HG02981 (cell line): ENCODE data around the gene KRTAP5-2.
"Not testable (repeated sequence)": the region's sequence is repeated elsewhere in the genome, so short reads cannot be mapped to it uniquely, and the experiment has no call there.

Experiments
- ATAC-seq: cut with Tn5 transposase; IDR thresholded peaks from one replicate; pipeline ENCODE4 v1.9.1; 2021; ENCODE audit warnings: mild to moderate bottlenecking, moderate library complexity; ENCODE audit not compliant: unreplicated experiment

KRTAP5-2 gene

DNA sequence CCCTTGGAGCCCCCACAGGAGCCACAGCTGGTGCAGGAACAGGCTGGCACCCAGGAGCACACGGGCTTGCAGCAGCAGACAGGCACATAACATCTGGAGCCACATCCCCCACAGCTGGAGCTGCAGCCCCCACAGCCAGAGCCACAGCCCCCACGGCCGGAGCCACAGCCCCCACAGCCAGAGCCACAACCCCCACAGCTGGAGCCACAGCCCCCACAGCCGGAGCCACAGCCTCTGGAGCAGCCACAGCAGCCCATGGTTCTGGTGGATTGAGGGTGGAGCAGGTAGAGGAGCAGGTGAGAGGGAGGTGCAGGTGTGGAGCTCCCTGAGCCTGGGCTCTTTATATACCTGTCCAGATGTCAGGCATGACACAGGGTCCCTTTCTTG lies at the start of gene KRTAP5-2:
Gene KRTAP5-2, minus strand, starts transcription at position 301 of the 387 bp plus-strand sequence. Its CDS starts 44 bp downstream, at position 257.
- no peak for ATAC-seq

DNA sequence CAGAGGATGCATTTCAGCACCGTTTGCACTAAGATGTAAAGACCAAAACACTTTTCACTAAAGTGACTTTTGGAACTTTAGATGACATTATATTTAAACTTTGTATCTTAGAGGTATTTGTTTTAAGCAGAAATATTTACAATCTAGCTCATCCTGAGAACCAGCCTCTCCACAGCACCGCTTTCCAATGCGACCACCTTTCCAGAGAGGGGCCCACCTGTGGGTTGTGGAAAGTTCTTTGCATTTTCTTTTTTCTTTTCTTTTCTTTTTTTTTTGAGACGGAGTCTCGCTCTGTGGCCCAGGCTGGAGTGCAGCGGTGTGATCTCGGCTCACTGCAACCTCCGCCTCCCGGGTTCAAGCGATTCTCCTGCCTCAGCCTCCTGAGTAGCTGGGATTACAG lies 48.4 kb upstream of the KRTAP5-2 start:
- ATAC-seq: not testable (repeated sequence)

GRCh38 chr11:1645357-1645821 lies 47.3 kb upstream of the KRTAP5-2 start:
- no peak for ATAC-seq

DNA sequence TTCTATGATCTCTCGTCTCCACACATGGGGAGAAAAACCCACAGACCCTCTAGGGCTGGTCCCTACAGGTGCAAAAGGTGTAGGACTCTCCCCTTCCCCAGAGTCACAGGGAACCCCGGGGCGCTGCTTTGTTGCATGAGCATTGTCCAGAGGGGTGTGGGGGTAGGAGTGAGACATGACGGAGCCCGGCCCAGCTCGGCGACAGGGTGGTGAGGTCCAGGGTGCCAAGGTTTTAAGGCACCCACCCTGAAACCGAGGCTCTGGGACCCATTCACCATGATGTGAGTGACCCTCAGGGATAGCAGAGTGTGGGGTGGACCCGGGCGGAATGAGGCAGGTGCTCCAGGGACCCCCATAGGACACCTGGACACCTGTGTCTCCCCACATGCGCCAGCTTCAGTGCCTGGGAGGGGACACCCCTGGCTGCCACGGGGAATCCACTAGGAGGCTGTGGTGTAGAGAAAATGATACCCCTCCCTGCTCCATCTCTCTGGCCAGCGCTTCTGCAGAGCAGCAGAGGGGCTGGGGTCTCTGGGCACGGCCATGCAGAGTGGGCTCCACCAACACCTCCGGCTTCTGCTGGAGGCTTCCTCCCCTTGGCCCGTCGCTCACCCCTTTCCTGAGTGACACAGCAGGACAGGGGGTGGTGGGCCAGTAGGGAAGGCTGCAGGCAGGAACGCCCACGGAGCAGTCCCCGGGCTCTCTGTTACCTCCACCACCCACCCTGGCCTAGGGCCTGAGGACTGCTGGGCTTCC lies 46.7 kb upstream of the KRTAP5-2 start:
- ATAC-seq: no peak

DNA sequence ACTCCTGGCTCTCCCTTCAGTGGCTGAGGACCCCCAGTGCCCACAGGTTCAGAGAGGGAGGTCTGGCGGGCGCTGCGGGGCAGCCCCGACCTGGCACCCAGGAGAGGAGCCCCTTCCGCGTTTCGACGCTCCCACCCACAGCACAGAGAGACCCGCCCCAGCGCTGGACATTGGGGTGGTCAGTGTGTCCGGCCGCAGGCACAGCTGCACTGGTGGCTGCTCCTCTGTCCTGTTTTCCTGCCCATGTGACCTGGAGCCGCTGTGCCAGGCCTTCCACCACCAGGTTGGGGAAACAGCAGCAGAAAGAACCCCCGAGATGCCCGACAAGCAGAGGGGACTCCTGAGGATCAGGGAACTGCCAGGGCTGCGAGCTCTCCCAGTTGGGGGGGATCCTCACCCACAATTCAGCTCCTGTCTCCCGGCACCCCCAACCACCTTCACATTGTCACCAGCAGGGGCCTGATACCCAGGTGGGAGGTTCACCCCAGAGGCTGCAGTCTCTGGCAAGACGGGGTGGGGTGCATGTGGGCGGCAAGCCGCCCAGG lies 45.1 kb upstream of the KRTAP5-2 start:
- ATAC-seq: no peak

GRCh38 chr11:1642288-1643145 lies 44.4 kb upstream of the KRTAP5-2 start:
- ATAC-seq: no peak

GRCh38 chr11:1641096-1641495 lies 43.0 kb upstream of the KRTAP5-2 start:
- no peak for ATAC-seq

DNA sequence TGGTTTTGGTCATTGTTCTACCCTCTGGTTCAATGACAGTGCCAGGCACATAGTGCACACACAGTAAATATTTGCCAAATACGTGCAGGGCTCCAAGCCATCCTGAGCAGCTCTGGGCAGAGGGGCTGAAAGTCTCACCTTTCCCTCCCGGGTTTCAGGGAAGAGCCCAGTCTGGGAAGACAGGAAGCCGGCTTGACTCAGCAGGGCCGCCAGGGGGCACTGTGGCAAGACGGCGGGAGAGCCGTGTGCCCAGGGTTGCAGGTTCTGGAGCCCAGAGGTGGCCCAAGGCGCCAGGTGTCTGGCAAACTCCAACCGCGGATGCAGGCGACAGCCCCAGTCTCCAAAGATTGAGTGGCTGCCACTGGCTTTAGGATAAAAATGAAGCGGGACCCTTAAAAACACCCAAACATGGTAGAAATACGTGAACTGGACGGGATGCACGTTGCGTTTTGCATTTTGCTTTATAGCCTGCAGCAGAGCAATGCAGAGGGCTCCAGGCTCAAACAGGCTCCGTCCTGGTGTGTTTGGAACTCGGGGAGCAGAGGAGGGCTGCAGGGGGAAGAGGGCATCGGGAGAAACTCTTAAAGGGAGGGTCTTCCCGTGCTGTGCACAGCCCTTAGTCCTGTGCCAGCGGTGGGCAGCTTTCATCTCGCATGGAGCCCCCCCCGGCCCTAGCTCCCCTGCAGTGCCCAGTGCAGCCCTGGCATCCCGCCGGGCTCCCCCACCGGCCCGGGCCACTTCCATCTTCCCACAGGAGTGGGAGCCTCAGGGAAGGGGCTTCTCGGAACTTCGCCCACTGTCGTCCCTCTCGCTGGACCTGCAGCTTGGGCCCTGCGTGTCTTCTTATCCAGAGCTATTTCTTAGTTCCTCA lies 42.2 kb upstream of the KRTAP5-2 start:
- ATAC-seq: no peak

DNA sequence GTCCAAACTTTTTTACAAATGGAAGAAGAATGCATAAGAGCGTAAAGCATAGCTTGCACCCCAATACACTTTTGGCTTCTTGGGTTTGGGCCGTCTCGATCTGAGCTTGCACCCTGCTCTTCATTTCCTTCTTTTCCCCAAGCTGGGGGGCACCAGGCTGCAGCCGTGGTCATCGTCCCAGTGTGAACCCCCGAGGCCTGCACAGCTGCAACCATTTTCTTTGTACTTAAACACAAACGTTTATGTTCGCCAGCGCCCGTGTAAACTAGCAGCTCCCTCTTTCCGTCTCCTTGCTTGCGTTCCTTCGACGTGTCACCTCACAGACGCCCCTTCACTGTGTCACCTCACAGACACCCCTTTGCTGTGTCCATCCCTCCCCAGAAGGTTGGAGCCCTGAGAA lies 41.6 kb upstream of the KRTAP5-2 start:
- ATAC-seq: no peak

GRCh38 chr11:1639102-1639620 lies 41.1 kb upstream of the KRTAP5-2 start:
- ATAC-seq: no peak

- no peak for ATAC-seq
Measured at GRCh38 chr11:1638344-1638743, 40.2 kb upstream of the KRTAP5-2 start.

GRCh38 chr11:1637628-1638027 lies 39.5 kb upstream of the KRTAP5-2 start:
- no peak for ATAC-seq

GRCh38 chr11:1636291-1636950 lies 38.3 kb upstream of the KRTAP5-2 start:
- ATAC-seq: no peak

GRCh38 chr11:1633864-1634263 lies 35.8 kb upstream of the KRTAP5-2 start:
- no peak for ATAC-seq

- ATAC-seq: no peak
Measured at GRCh38 chr11:1632053-1632714, 34.1 kb upstream of the KRTAP5-2 start.

- no peak for ATAC-seq
Measured at GRCh38 chr11:1631066-1631568, 33.0 kb upstream of the KRTAP5-2 start.

GRCh38 chr11:1630271-1630670 lies 32.2 kb upstream of the KRTAP5-2 start:
- ATAC-seq: no peak

DNA sequence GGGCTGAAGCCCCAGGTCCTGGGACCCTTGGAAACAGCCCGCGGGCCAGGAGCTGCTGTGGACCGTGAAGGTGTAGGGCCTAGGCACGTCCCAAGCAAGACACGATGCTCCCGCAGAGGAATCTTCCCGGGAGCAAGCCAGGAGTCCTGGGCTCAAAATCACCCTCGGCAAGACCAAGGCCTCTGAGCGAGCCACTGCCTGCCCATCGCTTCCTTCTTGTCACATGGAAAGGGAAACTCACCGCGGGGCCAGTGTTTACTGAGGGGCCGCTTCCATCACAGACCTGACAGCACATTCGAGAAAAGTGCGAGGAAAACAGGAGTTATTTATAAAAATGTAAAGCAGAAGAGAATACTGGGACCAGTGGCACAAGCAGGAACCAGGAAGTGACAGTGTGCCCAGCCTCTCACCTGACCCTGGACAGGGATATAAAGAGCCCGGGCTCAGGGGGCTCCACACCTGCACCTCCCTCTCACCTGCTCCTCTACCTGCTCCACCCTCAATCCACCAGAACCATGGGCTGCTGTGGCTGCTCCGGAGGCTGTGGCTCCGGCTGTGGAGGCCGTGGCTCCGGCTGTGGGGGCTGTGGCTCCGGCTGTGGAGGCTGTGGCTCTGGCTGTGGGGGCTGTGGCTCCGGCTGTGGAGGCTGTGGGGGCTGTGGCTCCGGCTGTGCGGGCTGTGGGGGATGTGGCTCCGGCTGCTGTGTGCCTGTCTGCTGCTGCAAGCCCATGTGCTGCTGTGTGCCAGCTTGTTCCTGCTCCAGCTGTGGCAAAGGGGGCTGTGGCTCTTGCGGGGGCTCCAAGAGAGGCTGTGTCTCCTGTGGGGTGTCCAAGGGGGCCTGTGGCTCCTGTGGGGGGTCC lies 31.5 kb upstream of the KRTAP5-2 start, which contains the start of gene KRTAP5-5:
Gene KRTAP5-5, plus strand, starts transcription at position 450 of the 860 bp plus-strand sequence. Its CDS starts 66 bp downstream, at position 516.
- ATAC-seq: no peak
